H9 (cell line): ENCODE data around the gene FOXP2. TPM values are rescaled to one million over a fixed set of nuclear protein-coding genes. Genes with fewer than 3 reads are reported as not detected.
"Not testable (repeated sequence)": the region's sequence is repeated elsewhere in the genome, so short reads cannot be mapped to it uniquely, and the experiment has no call there.

Experiments
- DNase-seq: peaks from one replicate; pipeline ENCODE4 v3.0.0-alpha.2; 2017
- H2AFZ ChIP-seq: one replicate; pipeline ENCODE4 v1.6.1; 2013; ENCODE audit warnings: mild to moderate bottlenecking, low read length, control low read depth, moderate library complexity
- H2AK5ac ChIP-seq: 2 replicates; pipeline ENCODE4 v1.6.1; 2013; ENCODE audit warnings: low read length, control low read depth, mixed read lengths; ENCODE audit not compliant: insufficient read length
- H2BK120ac ChIP-seq: one replicate; pipeline ENCODE4 v1.6.1; 2013; ENCODE audit warnings: low read depth, mild to moderate bottlenecking, low read length, control low read depth, inconsistent platforms; ENCODE audit not compliant: poor library complexity, severe bottlenecking
- H2BK12ac ChIP-seq: 2 replicates; pipeline ENCODE4 v1.6.1; 2013; ENCODE audit warnings: low read length, control low read depth, mixed read lengths, low read depth; ENCODE audit not compliant: insufficient read length
- H2BK15ac ChIP-seq: 2 replicates; pipeline ENCODE4 v1.6.1; 2013; ENCODE audit warnings: low read depth, low read length, control low read depth
- H2BK20ac ChIP-seq: one replicate; pipeline ENCODE4 v1.6.1; 2013; ENCODE audit warnings: low read depth, mild to moderate bottlenecking, low read length, control low read depth, inconsistent platforms; ENCODE audit not compliant: poor library complexity, severe bottlenecking
- H2BK5ac ChIP-seq: 2 replicates; pipeline ENCODE4 v1.6.1; 2013; ENCODE audit warnings: low read length, control low read depth, mixed read lengths; ENCODE audit not compliant: insufficient read length
- H3K14ac ChIP-seq: 2 replicates; pipeline ENCODE4 v1.6.1; 2013; ENCODE audit warnings: low read length, control low read depth; ENCODE audit not compliant: insufficient read depth
- H3K18ac ChIP-seq: 2 replicates; pipeline ENCODE4 v1.6.1; 2013; ENCODE audit warnings: low read depth, mild to moderate bottlenecking, mixed read lengths, low read length, control low read depth; ENCODE audit not compliant: insufficient read length
- H3K23ac ChIP-seq: 2 replicates; pipeline ENCODE4 v1.6.1; 2013; ENCODE audit warnings: low read length, control low read depth, mixed read lengths, low read depth; ENCODE audit not compliant: insufficient read length
- H3K23me2 ChIP-seq: 2 replicates; pipeline ENCODE4 v1.6.1; 2013; ENCODE audit warnings: low read depth, mild to moderate bottlenecking, mixed read lengths, low read length, control low read depth; ENCODE audit not compliant: insufficient read length, poor library complexity, severe bottlenecking
- H3K27ac ChIP-seq: 2 replicates; pipeline ENCODE4 v1.5.1; 2013; ENCODE audit warnings: low read length, control low read depth, mixed read lengths, low read depth; ENCODE audit not compliant: insufficient read length
- H3K27me3 ChIP-seq: 2 replicates; pipeline ENCODE4 v1.6.1; 2013; ENCODE audit warnings: low read length, control low read depth, inconsistent platforms; ENCODE audit not compliant: insufficient read depth
- H3K4ac ChIP-seq: 2 replicates; pipeline ENCODE4 v1.6.1; 2013; ENCODE audit warnings: low read depth, mild to moderate bottlenecking, control low read depth, inconsistent platforms, low read length, moderate library complexity
- H3K4me1 ChIP-seq: 2 replicates; pipeline ENCODE4 v1.6.1; 2013; ENCODE audit warnings: low read length, control low read depth, inconsistent platforms; ENCODE audit not compliant: insufficient read depth
- H3K4me2 ChIP-seq: 2 replicates; pipeline ENCODE4 v1.6.1; 2013; ENCODE audit warnings: low read length, control low read depth, mixed read lengths; ENCODE audit not compliant: insufficient read length, insufficient read depth
- H3K56ac ChIP-seq: 2 replicates; pipeline ENCODE4 v1.6.1; 2013; ENCODE audit warnings: low read depth, mild to moderate bottlenecking, mixed read lengths, low read length, control low read depth; ENCODE audit not compliant: insufficient read length
- H3K79me1 ChIP-seq: 2 replicates; pipeline ENCODE4 v1.6.1; 2013; ENCODE audit warnings: low read depth, mild to moderate bottlenecking, moderate library complexity, low read length, control low read depth, inconsistent platforms; ENCODE audit not compliant: insufficient read depth, poor library complexity, severe bottlenecking
- H3K79me2 ChIP-seq: 2 replicates; pipeline ENCODE4 v1.6.1; 2013; ENCODE audit warnings: low read length, control low read depth, inconsistent platforms; ENCODE audit not compliant: insufficient read depth
- H3K9ac ChIP-seq: 2 replicates; pipeline ENCODE4 v1.6.1; 2013; ENCODE audit warnings: low read length, control low read depth, mixed read lengths; ENCODE audit not compliant: insufficient read length; ENCODE audit errors: extremely low read depth
- H3K9me3 ChIP-seq: one replicate; pipeline ENCODE4 v1.6.1; 2013; ENCODE audit warnings: low read depth, low read length, inconsistent platforms; ENCODE audit not compliant: control insufficient read depth
- H3T11ph ChIP-seq: one replicate; pipeline ENCODE4 v1.6.1; 2013; ENCODE audit warnings: mild to moderate bottlenecking, low read length, control low read depth, inconsistent platforms
- H4K20me1 ChIP-seq: one replicate; pipeline ENCODE4 v1.6.1; 2013; ENCODE audit not compliant: control insufficient read depth, insufficient read length, insufficient read depth
- H4K5ac ChIP-seq: 2 replicates; pipeline ENCODE4 v1.6.1; 2013; ENCODE audit warnings: low read depth, mild to moderate bottlenecking, mixed read lengths, low read length, control low read depth; ENCODE audit not compliant: insufficient read length
- H4K8ac ChIP-seq: replicated peaks from 2 replicates; pipeline ENCODE4 v1.6.1; 2013; ENCODE audit warnings: low read length, control low read depth, mixed read lengths, low read depth; ENCODE audit not compliant: insufficient read length
- H4K91ac ChIP-seq: 2 replicates; pipeline ENCODE4 v1.6.1; 2013; ENCODE audit warnings: low read depth, mild to moderate bottlenecking, moderate library complexity, mixed read lengths, low read length, control low read depth; ENCODE audit not compliant: insufficient read length
- H3K27ac Mint-ChIP-seq, 3 experiments: 2 replicates in 2 of 3; 3 replicates in 1 of 3; pipeline ENCODE4 v1.8.0; 2020 to 2021; ENCODE audit warnings: mixed read lengths in 3 of 3, mild to moderate bottlenecking in 1 of 3, moderate library complexity in 1 of 3
- H3K27me3 Mint-ChIP-seq: 2 replicates; pipeline ENCODE4 v1.8.0; 2021; ENCODE audit warnings: low read depth, mild to moderate bottlenecking, moderate library complexity, mixed read lengths
- H3K36me3 Mint-ChIP-seq, 3 experiments: 2 replicates in 2 of 3; 3 replicates in 1 of 3; pipeline ENCODE4 v1.8.0; 2020 to 2021; ENCODE audit warnings: low read depth in 3 of 3, mixed read lengths in 3 of 3; ENCODE audit not compliant: insufficient read depth in 1 of 3
- H3K4me1 Mint-ChIP-seq, 2 experiments: 2 replicates each; pipeline ENCODE4 v1.8.0; 2020; ENCODE audit warnings: mixed read lengths in 2 of 2
- H3K4me3 Mint-ChIP-seq, 2 experiments: 2 replicates in 1 of 2; 3 replicates in 1 of 2; pipeline ENCODE4 v1.8.0; 2020 to 2021; ENCODE audit warnings: mild to moderate bottlenecking in 2 of 2, mixed read lengths in 2 of 2, moderate library complexity in 1 of 2
- H3K9me3 Mint-ChIP-seq, 2 experiments: 2 replicates in 1 of 2; 3 replicates in 1 of 2; pipeline ENCODE4 v1.8.0; 2020; ENCODE audit warnings: mild to moderate bottlenecking in 2 of 2, mixed read lengths in 2 of 2, moderate library complexity in 1 of 2
- CTCF ChIP-seq: fragments of 200-600 bp; sonication (generic); conservative IDR thresholded peaks from 3 replicates; pipeline ENCODE4 v1.8.0; 2021; ENCODE audit warnings: antibody characterized with exemption, mild to moderate bottlenecking
- WGBS: extraction: QIAGEN DNeasy Blood & Tissue Kit; methylation state at CpG from one replicate; pipeline ENCODE4 v1.1.7; 2013; ENCODE audit warnings: missing lambda C conversion rate, low lambda C conversion rate, mixed read lengths; ENCODE audit not compliant: insufficient read length; ENCODE audit errors: extremely low coverage; 5-methylcytosine and 5-hydroxymethylcytosine counted together
- total RNA-seq: library from RNA; stranded (reverse); gene quantifications from 2 replicates; pipeline ENCODE4 v1.2.1, GENCODE V29; 2021

Gene FOXP2
- total RNA-seq, 1 experiment from 2014 or later = not detected

GRCh38 chr7:114540291-114540690 lies 125.7 kb downstream of the FOXP2 start:
- Mint-ChIP-seq H3K36me3 (no peaks in the 10 kb centered on the region), H3K4me3 (no peak overlapping the region), H3K27me3 (no peaks in the 10 kb centered on the region), H3K9me3 (no peaks in the 10 kb centered on the region), H3K4me1 (peaks cover 6 to 9% of the 10 kb centered on the region in 2 experiments), H3K27ac (no peak overlapping the region; a peak in 1 of 7 replicates)
- Histone ChIP-seq H3K23ac (no peak overlapping the region), H3K9me3 (no peaks in the 10 kb centered on the region), H3K4ac (no peak overlapping the region), H2BK120ac (no peak overlapping the region), H2BK5ac (no peak overlapping the region), H2BK15ac (no peak overlapping the region), H4K8ac (no peak overlapping the region), H3K27me3 (no peaks in the 10 kb centered on the region), H3K9ac (no peak overlapping the region), H3K79me2 (no peaks in the 10 kb centered on the region), H3K56ac (no peak overlapping the region), H4K5ac (no peak overlapping the region), H4K91ac (no peak overlapping the region), H2AK5ac (no peak overlapping the region), H3K27ac (no peak overlapping the region), H3T11ph (no peak overlapping the region), H4K20me1 (no peaks in the 10 kb centered on the region), H3K79me1 (no peaks in the 10 kb centered on the region), H2BK20ac (no peak overlapping the region), H2AFZ (no peak overlapping the region), H3K23me2 (no peaks in the 10 kb centered on the region), H3K4me1 (no peaks in the 10 kb centered on the region), H3K4me2 (no peak overlapping the region), H2BK12ac (no peak overlapping the region), H3K14ac (no peak overlapping the region), H3K18ac (no peak overlapping the region)
- no CpG with 5 or more reads among the region's 1 CpG for WGBS
- TF ChIP-seq CTCF = no peak
- no peak for DNase-seq

- not testable (repeated sequence) for H3K4ac ChIP-seq, H4K8ac ChIP-seq, H2BK120ac ChIP-seq, H3K18ac ChIP-seq, H3K79me2 ChIP-seq, H3K27ac ChIP-seq, H3K4me3 Mint-ChIP-seq, H2BK12ac ChIP-seq, H3K4me1 Mint-ChIP-seq, H2BK15ac ChIP-seq, H4K20me1 ChIP-seq, H3K23me2 ChIP-seq, H3K14ac ChIP-seq, H3K27me3 ChIP-seq, H3K4me2 ChIP-seq, H3K9ac ChIP-seq, H3K9me3 Mint-ChIP-seq, H2AFZ ChIP-seq, H3K79me1 ChIP-seq, H3K4me1 ChIP-seq, H3K27ac Mint-ChIP-seq, H4K91ac ChIP-seq, H3K9me3 ChIP-seq, DNase-seq, H3K36me3 Mint-ChIP-seq, H2AK5ac ChIP-seq, H2BK20ac ChIP-seq, H3K56ac ChIP-seq, H3T11ph ChIP-seq, H3K23ac ChIP-seq, H3K27me3 Mint-ChIP-seq, H4K5ac ChIP-seq, H2BK5ac ChIP-seq
- WGBS = no CpG with 5 or more reads among the region's 14 CpGs
Observed at GRCh38 chr7:114547346-114547745, 132.7 kb downstream of the FOXP2 start.
